ENCODE results near the gene FAM53A. TPM values are rescaled to one million over a fixed set of nuclear protein-coding genes. Genes with fewer than 3 reads are reported as not detected.

The FAM53A gene
- total and polyA plus RNA-seq, 2 of the 4 experiments (the other 2 are of a cell fraction), result 2.0 to 3.1 TPM

DNA sequence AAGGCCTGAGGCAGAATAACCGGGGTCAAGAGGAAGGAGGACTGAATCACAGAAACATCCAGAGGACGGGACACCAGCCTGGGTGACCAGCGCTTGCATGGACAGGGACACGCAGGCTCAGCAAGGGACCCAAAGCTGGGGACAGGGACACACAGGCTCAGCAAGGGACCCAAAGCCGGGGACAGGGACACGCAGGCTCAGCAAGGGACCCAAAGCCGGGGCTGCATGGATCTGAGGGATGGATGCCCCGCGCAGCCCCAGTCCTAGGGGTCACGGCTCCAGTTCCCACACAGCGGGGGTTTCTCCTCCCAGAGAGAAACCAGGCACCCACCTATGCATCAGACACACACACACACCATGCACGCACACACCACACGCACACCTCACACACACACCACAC lies 32.5 kb downstream of the FAM53A start:
- intact Hi-C loops (cut with micrococcal nuclease), result no loop called here
- ChIA-PET CTCF (no interaction called here), POLR2A (ENCODE audit: unreplicated experiment) (no interaction called here)
- H3K4me1 ChIP-seq (ENCODE audit: control insufficient read depth, insufficient read depth, low read length), result no peaks in the 10 kb centered on the region
- no peak overlapping the region for H3K4ac ChIP-seq (ENCODE audit: low read depth, low read length)
- no peak overlapping the region for H3K18ac ChIP-seq (ENCODE audit: low read depth, low read length)
- BruUV-seq (replicated peaks), result no TSS peak
- no peak overlapping the region for H2BK15ac ChIP-seq (ENCODE audit: low read depth, low read length)
- H3K27me3 ChIP-seq (ENCODE audit: control insufficient read depth, insufficient read depth, low read length), result no peaks in the 10 kb centered on the region
- H3K4me3 ChIP-seq (ENCODE audit: insufficient read depth, low read depth, low read length), result no peak overlapping the region
- H3K27ac ChIP-seq (ENCODE audit: insufficient read depth, low read length), result no peak overlapping the region
- peaks cover 14% of the 10 kb centered on the region for H3K9me1 ChIP-seq (ENCODE audit: insufficient read depth, low read length)
- H4K20me1 ChIP-seq (ENCODE audit: insufficient read depth, low read length), result peaks cover 4% of the 10 kb centered on the region
- no peak overlapping the region for H3K14ac ChIP-seq (replicated peaks; ENCODE audit: low read depth, low read length)
- H4K91ac ChIP-seq (ENCODE audit: insufficient read depth, low read depth, low read length), result no peak overlapping the region
- H3K79me1 ChIP-seq (ENCODE audit: low read depth in 1 of 2, low read length in 2 of 2), result peaks cover 0 to 4% of the 10 kb centered on the region in 2 experiments; a peak in 1 of 4 replicates
- in situ Hi-C loops (cut with MboI; ENCODE audit: low sequenced_read_pairs), result no loop called here
- no peak overlapping the region for H2BK20ac ChIP-seq (ENCODE audit: low read depth, low read length)
- no peak overlapping the region for H3K23ac ChIP-seq (ENCODE audit: low read depth, low read length)
- no peak overlapping the region for H3K9ac ChIP-seq (ENCODE audit: low read depth, low read length)
- no peaks in the 10 kb centered on the region for H3K36me3 ChIP-seq (ENCODE audit: control insufficient read depth, insufficient read depth, low read length)
- H4K5ac ChIP-seq (ENCODE audit: low read depth, low read length), result no peak overlapping the region
- peak overlapping the region; percentile 90 for H2BK5ac ChIP-seq (ENCODE audit: low read depth, low read length, poor library complexity, severe bottlenecking)
- dilution Hi-C loops (cut with HindIII; ENCODE audit: low sequenced_read_pairs, unreplicated experiment), result no loop called here
- no peak for TF ChIP-seq SMC3 (IDR thresholded peaks at IDR 0.05; ENCODE audit: low read depth, low read length)
- TF ChIP-seq, protein P1, sequence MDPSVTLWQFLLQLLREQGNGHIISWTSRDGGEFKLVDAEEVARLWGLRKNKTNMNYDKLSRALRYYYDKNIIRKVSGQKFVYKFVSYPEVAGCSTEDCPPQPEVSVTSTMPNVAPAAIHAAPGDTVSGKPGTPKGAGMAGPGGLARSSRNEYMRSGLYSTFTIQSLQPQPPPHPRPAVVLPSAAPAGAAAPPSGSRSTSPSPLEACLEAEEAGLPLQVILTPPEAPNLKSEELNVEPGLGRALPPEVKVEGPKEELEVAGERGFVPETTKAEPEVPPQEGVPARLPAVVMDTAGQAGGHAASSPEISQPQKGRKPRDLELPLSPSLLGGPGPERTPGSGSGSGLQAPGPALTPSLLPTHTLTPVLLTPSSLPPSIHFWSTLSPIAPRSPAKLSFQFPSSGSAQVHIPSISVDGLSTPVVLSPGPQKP (IDR thresholded peaks at IDR 0.05; ENCODE audit: borderline replicate concordance, low read depth, low read length), result no peak
- no peak for TF ChIP-seq RAD21 (IDR thresholded peaks at IDR 0.05; ENCODE audit: low read length)
- TF ChIP-seq FOS (IDR thresholded peaks at IDR 0.05; ENCODE audit: low read depth, low read length), result no peak
- no peak for TF ChIP-seq POLR2A (IDR thresholded peaks at IDR 0.05; ENCODE audit: low read depth, low read length)
- TF ChIP-seq RCOR1 (IDR thresholded peaks at IDR 0.05; ENCODE audit: insufficient replicate concordance, low read length), result no peak
- no peak for TF ChIP-seq MAFK (IDR thresholded peaks at IDR 0.05; ENCODE audit: low read depth, low read length)
- no peak for TF ChIP-seq RFX5 (IDR thresholded peaks at IDR 0.05; ENCODE audit: low read depth, low read length)
- 86% methylated on average over 9 of the region's 13 CpGs; no CpG with 5 or more reads in 1 of the 2 experiments for WGBS, 2 experiments (ENCODE audit: extremely low coverage in 2 of 2, insufficient read length in 1 of 2)
- no peak overlapping the region for H2AK9ac ChIP-seq (replicated peaks; ENCODE audit: low read depth, low read length, poor library complexity)
- H3K9me3 ChIP-seq (ENCODE audit: control insufficient read depth, insufficient read depth, low read length), result no peaks in the 10 kb centered on the region
- no peak overlapping the region for H3K56ac ChIP-seq (ENCODE audit: extremely low read depth, insufficient read depth, low read length)
- ATAC-seq (ENCODE audit: low read depth), result no peak
- no peak overlapping the region for H2BK120ac ChIP-seq (ENCODE audit: low read depth, low read length)
- no peak overlapping the region for H3K4me2 ChIP-seq (ENCODE audit: low read depth, low read length)
- no peak overlapping the region for H4K8ac ChIP-seq (ENCODE audit: low read depth in 2 of 2, low read length in 2 of 2)
- DNase-seq, result no peak
- no peak overlapping the region for H2AFZ ChIP-seq (replicated peaks; ENCODE audit: low read length, poor library complexity)
- no peak overlapping the region for H2AK5ac ChIP-seq (ENCODE audit: low read depth, low read length)
